Measurements from ENCODE around the gene HSD17B4. TPM values are rescaled to one million over a fixed set of nuclear protein-coding genes. Genes with fewer than 3 reads are reported as not detected.

The HSD17B4 gene
- total and polyA plus RNA-seq, 2 experiments from 2014 or later = 208 to 281 TPM

DNA sequence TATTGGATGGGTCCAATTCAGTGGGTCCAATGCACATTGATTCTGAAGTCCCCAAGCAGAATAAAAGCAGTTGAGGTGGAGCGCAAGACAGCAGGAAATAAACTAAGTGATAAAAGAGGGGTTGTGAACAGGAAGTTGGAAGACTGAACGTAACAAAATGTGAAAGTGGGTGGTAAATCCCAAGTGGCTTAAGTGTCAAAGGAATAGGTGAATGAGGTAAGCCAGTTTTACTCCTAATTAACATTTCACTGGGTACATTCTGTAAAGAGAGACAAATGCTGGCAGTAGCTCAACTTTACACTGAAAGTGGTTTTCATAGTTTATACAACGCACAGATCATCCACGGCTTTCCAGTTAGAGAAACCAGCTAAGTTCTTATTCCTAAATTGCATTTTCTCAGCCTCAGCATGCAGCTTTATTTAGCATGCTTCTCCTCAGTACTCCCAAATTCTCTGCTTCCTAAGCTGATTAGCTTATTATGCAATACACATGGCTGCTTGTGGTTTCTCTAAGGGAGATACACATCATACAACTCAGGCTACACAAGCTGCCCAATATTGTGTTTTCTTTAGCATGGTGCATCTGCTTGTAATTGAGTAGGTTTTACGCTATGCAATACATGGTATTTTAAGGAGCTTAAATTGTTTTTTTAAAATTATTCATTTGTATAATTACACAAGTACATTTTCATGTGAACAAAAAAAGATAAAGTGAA, 34.2 kb upstream of the HSD17B4 start:
- no peak for DNase-seq (ENCODE audit: low spot score)
- peak overlapping the region; percentile 19 for H3K4me2 ChIP-seq
- TF ChIP-seq EZH2phosphoT487 (IDR thresholded peaks at IDR 0.05; ENCODE audit: low read depth, severe bottlenecking, unreplicated experiment) (no peak), EZH2 (IDR thresholded peaks at IDR 0.05; ENCODE audit: borderline replicate concordance) (no peak), CTCF (IDR thresholded peaks at IDR 0.05; ENCODE audit: poor library complexity) (no peak)
- H3K9me3 ChIP-seq (ENCODE audit: low read depth) = no peaks in the 10 kb centered on the region
- H3K27me3 ChIP-seq = no peaks in the 10 kb centered on the region
- no peak overlapping the region for H3K27ac ChIP-seq
- H3K4me3 ChIP-seq = no peak overlapping the region
- H3K79me2 ChIP-seq = no peaks in the 10 kb centered on the region
- H4K20me1 ChIP-seq (ENCODE audit: insufficient read depth, poor library complexity, severe bottlenecking) = no peaks in the 10 kb centered on the region
- no peaks in the 10 kb centered on the region for H3K36me3 ChIP-seq (replicated peaks; ENCODE audit: insufficient read depth, low read depth)
- WGBS (ENCODE audit: low lambda C conversion rate, missing lambda C conversion rate) = 73% methylated on average over 5 of the region's 5 CpGs
- no peak overlapping the region for H2AFZ ChIP-seq
- H3K4me1 ChIP-seq (ENCODE audit: insufficient read depth) = no peaks in the 10 kb centered on the region
- H3K9me2 ChIP-seq (replicated peaks; ENCODE audit: insufficient read depth) = no peaks in the 10 kb centered on the region

DNA sequence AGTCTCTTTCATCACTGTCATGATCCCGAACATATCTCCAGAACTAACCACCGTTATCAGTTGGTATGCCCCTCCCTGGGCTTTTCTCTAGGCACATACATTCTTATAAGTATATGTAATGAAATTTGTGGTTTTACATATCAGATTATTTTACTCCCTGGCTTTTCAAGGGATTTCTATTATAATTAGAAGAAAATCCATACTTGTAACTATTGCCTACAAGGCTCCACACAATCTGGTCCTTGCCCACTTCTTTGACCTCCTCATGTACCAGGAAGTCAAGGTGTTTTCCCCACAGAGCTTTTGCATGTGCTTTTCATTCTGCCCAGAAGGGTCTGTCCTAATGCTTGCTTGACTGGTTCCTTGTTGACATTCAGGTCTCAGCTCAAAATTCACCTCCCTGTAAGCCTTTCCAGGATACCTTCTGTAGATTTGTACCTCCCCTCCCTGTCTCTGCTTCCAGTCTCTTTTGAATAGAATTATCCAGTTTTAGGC, 33.6 kb upstream of the HSD17B4 start:
- Histone ChIP-seq H3K27me3 (no peaks in the 10 kb centered on the region), H3K9me2 (replicated peaks; ENCODE audit: insufficient read depth) (no peaks in the 10 kb centered on the region), H3K79me2 (no peaks in the 10 kb centered on the region), H3K4me1 (ENCODE audit: insufficient read depth) (no peaks in the 10 kb centered on the region), H3K4me2 (peak overlapping the region; percentile 19), H2AFZ (no peak overlapping the region), H3K4me3 (no peak overlapping the region), H4K20me1 (ENCODE audit: insufficient read depth, poor library complexity, severe bottlenecking) (no peaks in the 10 kb centered on the region), H3K36me3 (replicated peaks; ENCODE audit: insufficient read depth, low read depth) (no peaks in the 10 kb centered on the region), H3K9me3 (ENCODE audit: low read depth) (no peaks in the 10 kb centered on the region), H3K27ac (peak overlapping the region; percentile 22)
- TF ChIP-seq CTCF (IDR thresholded peaks at IDR 0.05; ENCODE audit: poor library complexity) (no peak), EZH2 (IDR thresholded peaks at IDR 0.05; ENCODE audit: borderline replicate concordance) (no peak), EZH2phosphoT487 (IDR thresholded peaks at IDR 0.05; ENCODE audit: low read depth, severe bottlenecking, unreplicated experiment) (no peak)
- peak; percentile 28 for DNase-seq (ENCODE audit: low spot score)
- 45% methylated on average over 2 of the region's 2 CpGs for WGBS (ENCODE audit: low lambda C conversion rate, missing lambda C conversion rate)

- no peaks in the 10 kb centered on the region for H3K27me3 ChIP-seq
- no peak overlapping the region for H2AFZ ChIP-seq
- H3K79me2 ChIP-seq = no peaks in the 10 kb centered on the region
- DNase-seq (ENCODE audit: low spot score) = no peak
- no peaks in the 10 kb centered on the region for H3K4me1 ChIP-seq (ENCODE audit: insufficient read depth)
- no peak overlapping the region for H3K27ac ChIP-seq
- H3K4me2 ChIP-seq = no peak overlapping the region
- no peaks in the 10 kb centered on the region for H3K9me2 ChIP-seq (replicated peaks; ENCODE audit: insufficient read depth)
- TF ChIP-seq EZH2 (IDR thresholded peaks at IDR 0.05; ENCODE audit: borderline replicate concordance) = no peak
- no peak for TF ChIP-seq EZH2phosphoT487 (IDR thresholded peaks at IDR 0.05; ENCODE audit: low read depth, severe bottlenecking, unreplicated experiment)
- no peak for TF ChIP-seq CTCF (IDR thresholded peaks at IDR 0.05; ENCODE audit: poor library complexity)
- no peak overlapping the region for H3K4me3 ChIP-seq
- H4K20me1 ChIP-seq (ENCODE audit: insufficient read depth, poor library complexity, severe bottlenecking) = no peaks in the 10 kb centered on the region
- 73% methylated on average over 3 of the region's 3 CpGs for WGBS (ENCODE audit: low lambda C conversion rate, missing lambda C conversion rate)
- no peaks in the 10 kb centered on the region for H3K9me3 ChIP-seq (ENCODE audit: low read depth)
- no peaks in the 10 kb centered on the region for H3K36me3 ChIP-seq (replicated peaks; ENCODE audit: insufficient read depth, low read depth)
Observed at GRCh38 chr5:119420169-119420568, 32.1 kb upstream of the HSD17B4 start.

Measured in hepatocyte (in vitro differentiated cells).